ENCODE results near the gene DAZAP1.

- no peak for TF ChIP-seq CTCF (IDR thresholded peaks at IDR 0.05)
- TF ChIP-seq ZFX (IDR thresholded peaks at IDR 0.05; ENCODE audit: borderline replicate concordance): no peak
These were observed 47.1 kb upstream of the DAZAP1 start for GRCh38 chr19:1360126-1360817.

Measured in 22Rv1 (cell line).